WTC11 (cell line): ENCODE data around the gene TNFSF15. TPM values are rescaled to one million over a fixed set of nuclear protein-coding genes. Genes with fewer than 3 reads are reported as not detected.

ENCODE experiments used
- ATAC-seq: fragments of 200-7000 bp; cut with Tn5 transposase; 2 replicates; pipeline ENCODE4 v1.10.0; 2021; ENCODE audit warnings: mild to moderate bottlenecking, moderate library complexity
- CTCF ChIA-PET: fragments of 300-600 bp; sonication (Branson Sonifier 250); formaldehyde crosslinking; loops from one replicate; lab custom pipeline; 2021; ENCODE audit warnings: antibody characterized with exemption; lab: Charles Lee
- POLR2A ChIA-PET: fragments of 350-600 bp; sonication (Branson Sonifier 250); formaldehyde crosslinking; loops from one replicate; lab custom pipeline; 2021; ENCODE audit warnings: antibody characterized with exemption; lab: Charles Lee
- DNase-seq: peaks from one replicate; pipeline ENCODE4 v3.0.0; 2021; ENCODE audit warnings: low spot score
- H3K27ac Mint-ChIP-seq: 2 replicates; pipeline ENCODE4 v1.8.0; 2021; ENCODE audit warnings: mixed read lengths
- H3K27me3 Mint-ChIP-seq: 2 replicates; pipeline ENCODE4 v1.8.0; 2021; ENCODE audit warnings: low read depth, mild to moderate bottlenecking, moderate library complexity, mixed read lengths
- H3K36me3 Mint-ChIP-seq: 2 replicates; pipeline ENCODE4 v1.8.0; 2021; ENCODE audit warnings: mixed read lengths
- H3K4me1 Mint-ChIP-seq: 2 replicates; pipeline ENCODE4 v1.8.0; 2022; ENCODE audit warnings: mixed read lengths
- H3K4me3 Mint-ChIP-seq: 2 replicates; pipeline ENCODE4 v1.8.0; 2021; ENCODE audit warnings: mild to moderate bottlenecking, moderate library complexity, mixed read lengths
- H3K9me3 Mint-ChIP-seq: 2 replicates; pipeline ENCODE4 v1.8.0; 2021; ENCODE audit warnings: mixed read lengths
- AR ChIP-seq: fragments of 250-450 bp; sonication (Bioruptor Pico); IDR thresholded peaks from 2 replicates; pipeline ENCODE4 v1.9.0; 2021; ENCODE audit warnings: mild to moderate bottlenecking
- ATF6 ChIP-seq: sonication (generic); formaldehyde crosslinking; IDR thresholded peaks from 2 replicates; pipeline ENCODE4 v1.8.1; 2023; ENCODE audit warnings: mild to moderate bottlenecking, missing genetic modification reagents
- CREB1 ChIP-seq: sonication (generic); formaldehyde crosslinking; IDR thresholded peaks from 2 replicates; pipeline ENCODE4 v1.8.0; 2023; ENCODE audit warnings: mild to moderate bottlenecking, missing genetic modification reagents
- E2F5 ChIP-seq: sonication (generic); formaldehyde crosslinking; IDR thresholded peaks from 2 replicates; pipeline ENCODE4 v1.8.1; 2022; ENCODE audit warnings: mild to moderate bottlenecking, moderate library complexity, missing genetic modification reagents
- FOXJ3 ChIP-seq: sonication (generic); formaldehyde crosslinking; IDR thresholded peaks from 2 replicates; pipeline ENCODE4 v1.9.0; 2021; ENCODE audit warnings: missing genetic modification reagents, mild to moderate bottlenecking, borderline replicate concordance
- GTF2I ChIP-seq: fragments of 250-450 bp; sonication (Bioruptor Pico); conservative IDR thresholded peaks from 2 replicates; pipeline ENCODE4 v1.4.0; 2021; ENCODE audit warnings: mild to moderate bottlenecking
- HMGXB4 ChIP-seq: sonication (generic); formaldehyde crosslinking; IDR thresholded peaks from 2 replicates; pipeline ENCODE4 v1.8.1; 2023; ENCODE audit warnings: mild to moderate bottlenecking, moderate library complexity, missing genetic modification reagents
- KAT7 ChIP-seq: sonication (generic); formaldehyde crosslinking; IDR thresholded peaks from 2 replicates; pipeline ENCODE4 v1.8.1; 2023; ENCODE audit warnings: missing genetic modification reagents, mild to moderate bottlenecking, borderline replicate concordance
- MAX ChIP-seq: sonication (generic); formaldehyde crosslinking; IDR thresholded peaks from 2 replicates; pipeline ENCODE4 v1.8.0; 2022; ENCODE audit warnings: mild to moderate bottlenecking, missing genetic modification reagents
- NFYB ChIP-seq: sonication (generic); formaldehyde crosslinking; conservative IDR thresholded peaks from 2 replicates; pipeline ENCODE4 v1.8.0; 2022; ENCODE audit warnings: low read depth, missing genetic modification reagents
- NR2C2 ChIP-seq: sonication (generic); formaldehyde crosslinking; IDR thresholded peaks from 2 replicates; pipeline ENCODE4 v1.8.0; 2022; ENCODE audit warnings: mild to moderate bottlenecking, missing genetic modification reagents
- SOX15 ChIP-seq: fragments of 250-450 bp; sonication (Bioruptor Pico); IDR thresholded peaks from 2 replicates; pipeline ENCODE4 v1.9.0; 2021; ENCODE audit warnings: mild to moderate bottlenecking
- TEAD1 ChIP-seq: sonication (generic); formaldehyde crosslinking; IDR thresholded peaks from 2 replicates; pipeline ENCODE4 v1.8.0; 2022; ENCODE audit warnings: mild to moderate bottlenecking, missing genetic modification reagents
- ZBTB43 ChIP-seq: sonication (generic); formaldehyde crosslinking; IDR thresholded peaks from 2 replicates; pipeline ENCODE4 v1.8.1; 2023; ENCODE audit warnings: mild to moderate bottlenecking, missing genetic modification reagents
- ZNF219 ChIP-seq: sonication (generic); formaldehyde crosslinking; IDR thresholded peaks from 2 replicates; pipeline ENCODE4 v1.8.0; 2023; ENCODE audit warnings: missing genetic modification reagents, mild to moderate bottlenecking, borderline replicate concordance
- ZNF232 ChIP-seq: sonication (generic); formaldehyde crosslinking; IDR thresholded peaks from 2 replicates; pipeline ENCODE4 v1.8.0; 2022; ENCODE audit warnings: mild to moderate bottlenecking, missing genetic modification reagents
- ZNF263 ChIP-seq: sonication (generic); formaldehyde crosslinking; IDR thresholded peaks from 2 replicates; pipeline ENCODE4 v1.8.1; 2022; ENCODE audit warnings: low read depth, mild to moderate bottlenecking, moderate library complexity, missing genetic modification reagents
- ZNF532 ChIP-seq: fragments of 250-450 bp; sonication (Bioruptor Pico); IDR thresholded peaks from 2 replicates; pipeline ENCODE4 v1.9.0; 2021; ENCODE audit warnings: mild to moderate bottlenecking, borderline replicate concordance
- ZSCAN18 ChIP-seq: fragments of 250-450 bp; sonication (Bioruptor Pico); IDR thresholded peaks from 2 replicates; pipeline ENCODE4 v2.1.2; 2022; ENCODE audit warnings: mild to moderate bottlenecking, moderate library complexity
- total RNA-seq: library from RNA; stranded (reverse); gene quantifications from 3 replicates; pipeline ENCODE4 v1.2.3, GENCODE V29; 2021

The TNFSF15 gene
- total RNA-seq, 1 experiment from 2014 or later, result 0.11 TPM

- TF ChIP-seq ZNF532 (no peak), E2F5 (CRISPR knock-in tag) (no peak)
These were observed 60.6 kb downstream of the TNFSF15 start (continued) for GRCh38 chr9:114745108-114745848.

- Mint-ChIP-seq H3K4me3 (no peak overlapping the region), H3K36me3 (no peaks in the 10 kb centered on the region), H3K27me3 (peaks cover 32% of the 10 kb centered on the region), H3K4me1 (no peaks in the 10 kb centered on the region), H3K9me3 (no peaks in the 10 kb centered on the region), H3K27ac (no peak overlapping the region)
- TF ChIP-seq ZNF219 (CRISPR knock-in tag) (no peak), SOX15 (CRISPR knock-in tag) (no peak), TEAD1 (CRISPR knock-in tag) (no peak), NFYB (no peak), GTF2I (CRISPR knock-in tag) (no peak), AR (CRISPR knock-in tag) (no peak), ZBTB43 (CRISPR knock-in tag) (no peak), ZNF263 (no peak), ZNF232 (no peak), FOXJ3 (CRISPR knock-in tag) (no peak), NR2C2 (no peak), HMGXB4 (no peak), CREB1 (CRISPR knock-in tag) (no peak), MAX (CRISPR knock-in tag) (no peak), ZSCAN18 (no peak), ATF6 (CRISPR knock-in tag) (no peak), KAT7 (CRISPR knock-in tag) (no peak)
- ChIA-PET CTCF (interaction anchor here (1.0 to 1.9 kb wide), 3 partner anchors 62 to 171 kb away, joined by 5 to 8 read pairs (median 5); no protein-coding TSS in a partner anchor), POLR2A (interaction anchor here (0.7 kb wide), 1 partner anchor 7 kb away, joined by 7 read pairs; no protein-coding TSS in a partner anchor)
- DNase-seq (no peak), ATAC-seq (no peak)
These were observed 62.4 kb downstream of the TNFSF15 start for GRCh38 chr9:114743446-114743845.
